SK-N-SH (cell line): ENCODE data around the gene ATP13A5. TPM values are rescaled to one million over a fixed set of nuclear protein-coding genes. Genes with fewer than 3 reads are reported as not detected.

ENCODE experiments used
- CTCF ChIA-PET: fragments of 300-600, 350-600 bp; formaldehyde crosslinking; extraction: SDS; loops from one replicate; lab custom pipeline; 2021; lab: Yijun Ruan, JAX
- POLR2A ChIA-PET: fragments of 350-600 bp; sonication (Branson Sonifier 250); formaldehyde crosslinking; extraction: SDS; loops from one replicate; lab custom pipeline; 2020; ENCODE audit warnings: antibody characterized with exemption, inconsistent platforms; lab: Yijun Ruan, JAX
- DNase-seq: peaks from one replicate; pipeline ENCODE4 v3.0.0; 2012
- H2AFZ ChIP-seq: fragments of 200-600 bp; sonication (generic); 2 replicates; pipeline ENCODE4 v1.8.1; 2016; ENCODE audit warnings: antibody characterized with exemption, mild to moderate bottlenecking, low read depth
- H3F3A ChIP-seq: fragments of 200-600 bp; sonication (generic); replicated peaks from 2 replicates; pipeline ENCODE3; 2016; ENCODE audit warnings: antibody characterized with exemption, mild to moderate bottlenecking; ENCODE audit not compliant: insufficient read depth
- H3K27ac ChIP-seq, 2 experiments: fragments of 200-500 bp in 1 of 2; fragments of 200-600 bp in 1 of 2; sonication (Bioruptor generic) in 1 of 2; sonication (generic), shearing (Covaris generic) in 1 of 2; 2 replicates each; pipeline versions ENCODE4 v1.5.1 to v1.6.1; 2014 to 2016; ENCODE audit warnings: low read depth in 2 of 2, inconsistent platforms in 1 of 2, low read length in 1 of 2, mild to moderate bottlenecking in 1 of 2, mixed read lengths in 1 of 2
- H3K27me3 ChIP-seq: fragments of 200-600 bp; sonication (generic), shearing (Covaris generic); 2 replicates; pipeline ENCODE4 v1.6.1; 2016; ENCODE audit warnings: mixed run types; ENCODE audit not compliant: insufficient read depth
- H3K36me3 ChIP-seq, 2 experiments: fragments of 200-500 bp in 1 of 2; fragments of 200-600 bp in 1 of 2; sonication (Bioruptor generic) in 1 of 2; sonication (generic) in 1 of 2; replicated peaks in 1 of 2; 2 replicates each; pipeline versions ENCODE3 to v1.5.1; 2014 to 2016; ENCODE audit warnings: low read length in 1 of 2, mild to moderate bottlenecking in 1 of 2; ENCODE audit not compliant: insufficient read depth in 2 of 2, control insufficient read depth in 1 of 2
- H3K4me1 ChIP-seq, 2 experiments: fragments of 200-500 bp in 1 of 2; fragments of 200-600 bp in 1 of 2; sonication (Bioruptor generic) in 1 of 2; sonication (generic), shearing (Covaris generic) in 1 of 2; 2 replicates each; pipeline versions ENCODE4 v1.5.1 to v1.6.1; 2014 to 2016; ENCODE audit warnings: low read depth in 1 of 2, low read length in 1 of 2, mixed run types in 1 of 2; ENCODE audit not compliant: insufficient read depth in 2 of 2, control insufficient read depth in 1 of 2
- H3K4me2 ChIP-seq: fragments of 200-600 bp; sonication (generic), shearing (Covaris generic); 2 replicates; pipeline ENCODE4 v1.6.1; 2017; ENCODE audit warnings: mixed run types
- H3K4me3 ChIP-seq, 2 experiments: fragments of 200-500 bp in 1 of 2; fragments of 200-600 bp in 1 of 2; sonication (Bioruptor generic) in 1 of 2; sonication (generic), shearing (Covaris generic) in 1 of 2; 2 replicates each; pipeline versions ENCODE4 v1.5.1 to v1.8.1; 2014 to 2016; ENCODE audit warnings: low read depth in 2 of 2, inconsistent platforms in 1 of 2, low read length in 1 of 2, mild to moderate bottlenecking in 1 of 2, mixed read lengths in 1 of 2, moderate library complexity in 1 of 2
- H3K79me2 ChIP-seq: fragments of 200-600 bp; sonication (generic); 2 replicates; pipeline ENCODE4 v1.8.1; 2017; ENCODE audit warnings: mild to moderate bottlenecking; ENCODE audit not compliant: insufficient read depth
- H3K9ac ChIP-seq: fragments of 200-600 bp; sonication (generic); 2 replicates; pipeline ENCODE4 v1.6.1; 2017; ENCODE audit warnings: mixed run types
- H3K9me2 ChIP-seq: fragments of 200-600 bp; sonication (generic); 2 replicates; pipeline ENCODE4 v1.6.1; 2017; ENCODE audit warnings: mixed run types
- H3K9me3 ChIP-seq: fragments of 200-600 bp; sonication (generic); 2 replicates; pipeline ENCODE4 v1.6.1; 2017; ENCODE audit warnings: mixed run types, mild to moderate bottlenecking, moderate library complexity
- H4K20me1 ChIP-seq: fragments of 200-600 bp; sonication (generic); 2 replicates; pipeline ENCODE4 v1.6.1; 2017; ENCODE audit warnings: mild to moderate bottlenecking, mixed run types; ENCODE audit not compliant: insufficient read depth
- CHD2 ChIP-seq: fragments of 150-350 bp; IDR thresholded peaks from 2 replicates; pipeline ENCODE4 v1.6.1; 2018; ENCODE audit warnings: low read length; ENCODE audit not compliant: partially characterized antibody
- EP300 ChIP-seq, 2 experiments: IDR thresholded peaks; 2 replicates each; pipeline versions ENCODE4 v1.4.0 to v1.6.1; 2012; ENCODE audit warnings: borderline replicate concordance in 1 of 2, low read depth in 1 of 2, low read length in 1 of 2
- FOXJ3 ChIP-seq: sonication (generic); formaldehyde crosslinking; IDR thresholded peaks from 2 replicates; pipeline ENCODE4 v1.5.1; 2020; ENCODE audit warnings: mild to moderate bottlenecking, missing genetic modification reagents
- MEF2A ChIP-seq: IDR thresholded peaks from 2 replicates; pipeline ENCODE4 v1.4.0; 2012; ENCODE audit warnings: low read depth, borderline replicate concordance
- NRF1 ChIP-seq: IDR thresholded peaks from 2 replicates; pipeline ENCODE4 v1.6.1; 2012; ENCODE audit warnings: low read depth, mild to moderate bottlenecking, low read length
- POLR2AphosphoS5 ChIP-seq: IDR thresholded peaks from 2 replicates; pipeline ENCODE4 v1.6.1; 2012; ENCODE audit warnings: low read depth, low read length
- RAD21 ChIP-seq: IDR thresholded peaks from 2 replicates; pipeline ENCODE4 v1.6.1; 2012; ENCODE audit warnings: mild to moderate bottlenecking, low read length
- RCOR1 ChIP-seq: fragments of 150-350 bp; IDR thresholded peaks from 2 replicates; pipeline ENCODE4 v1.6.1; 2017; ENCODE audit warnings: antibody characterized with exemption, low read length
- RXRA ChIP-seq: IDR thresholded peaks from 2 replicates; pipeline ENCODE4 v1.4.0; 2012; ENCODE audit warnings: low read depth, mild to moderate bottlenecking, borderline replicate concordance
- SMC3 ChIP-seq: IDR thresholded peaks from 2 replicates; pipeline ENCODE4 v1.6.1; 2012; ENCODE audit warnings: low read depth, low read length, improper control_type of control experiment
- YY1 ChIP-seq: IDR thresholded peaks from 2 replicates; pipeline ENCODE4 v1.4.0; 2012; ENCODE audit warnings: low read depth, mild to moderate bottlenecking
- WGBS: methylation state at CpG from one replicate; pipeline ENCODE4 v1.1.6; 2017; ENCODE audit warnings: low lambda C conversion rate; 5-methylcytosine and 5-hydroxymethylcytosine counted together
- polyA plus RNA-seq, 3 experiments: library from polyadenylated mRNA; depleted of rRNA; stranded (reverse); fragments of >200 nt; gene quantifications; 2 replicates each; pipeline ENCODE4 v1.2.3, GENCODE V29; 2012
- TF ChIP-seq, protein P1 (sequence below): IDR thresholded peaks from 2 replicates; pipeline ENCODE4; 2012
- TF ChIP-seq, protein P2 (sequence below): IDR thresholded peaks from 2 replicates; pipeline ENCODE4 v1.4.0; 2012; ENCODE audit warnings: low read depth, borderline replicate concordance
- TF ChIP-seq, protein P3 (sequence below): fragments of 150-350 bp; IDR thresholded peaks from 2 replicates; pipeline ENCODE4 v1.6.1; 2017; ENCODE audit warnings: antibody characterized with exemption, low read length, low read depth, borderline replicate concordance
- TF ChIP-seq, protein P4 (sequence below): fragments of 200-600 bp; sonication (generic); IDR thresholded peaks from 2 replicates; pipeline ENCODE4 v1.6.1; 2017; ENCODE audit warnings: antibody characterized with exemption, mild to moderate bottlenecking, moderate library complexity
- TF ChIP-seq, protein P5 (sequence below): IDR thresholded peaks from 2 replicates; pipeline ENCODE4 v1.4.0; 2012; ENCODE audit warnings: low read depth

Gene ATP13A5
- polyA plus RNA-seq, 1 of the 3 experiments (the other 2 are of a cell fraction) = not detected

DNA sequence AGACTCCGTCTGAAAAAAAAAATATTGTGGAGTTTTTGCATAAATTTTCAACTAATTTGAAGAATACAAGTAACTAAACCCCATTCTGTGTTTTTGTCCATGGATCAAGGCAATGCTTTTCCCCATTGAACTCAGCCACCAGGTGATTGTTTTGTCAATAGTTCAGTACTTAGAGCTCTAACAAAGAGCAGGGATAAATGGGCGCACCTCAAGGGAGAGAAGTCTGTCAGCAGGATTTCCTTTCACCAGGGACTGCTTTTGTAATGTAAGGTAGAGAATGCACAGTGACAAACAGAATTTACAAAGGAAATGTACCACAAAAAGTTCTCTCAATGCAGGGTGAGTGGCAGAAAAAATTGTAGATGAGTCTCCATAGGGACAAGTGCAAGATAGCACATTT is 10.8 kb upstream of the ATP13A5 start:
- no peaks in the 10 kb centered on the region for H3K79me2 ChIP-seq
- H3F3A ChIP-seq = no peaks in the 10 kb centered on the region
- peaks cover 7% of the 10 kb centered on the region; the same call in 1 of the 2 replicates for H3K27me3 ChIP-seq
- H2AFZ ChIP-seq = no peak overlapping the region
- H3K27ac ChIP-seq = no peak overlapping the region
- H3K9ac ChIP-seq = no peak overlapping the region
- H3K9me2 ChIP-seq = no peaks in the 10 kb centered on the region
- no peaks in the 10 kb centered on the region for H3K4me1 ChIP-seq
- ChIA-PET CTCF (no interaction called here), POLR2A (no interaction called here)
- H4K20me1 ChIP-seq = no peaks in the 10 kb centered on the region
- H3K36me3 ChIP-seq = no peaks in the 10 kb centered on the region
- H3K9me3 ChIP-seq = no peaks in the 10 kb centered on the region
- H3K4me2 ChIP-seq = no peak overlapping the region
- no peak for DNase-seq
- TF ChIP-seq CHD2 (no peak), RXRA (no peak), RCOR1 (no peak), RAD21 (no peak), SMC3 (no peak), FOXJ3 (CRISPR knock-in tag) (no peak)
- TF ChIP-seq, protein P1, sequence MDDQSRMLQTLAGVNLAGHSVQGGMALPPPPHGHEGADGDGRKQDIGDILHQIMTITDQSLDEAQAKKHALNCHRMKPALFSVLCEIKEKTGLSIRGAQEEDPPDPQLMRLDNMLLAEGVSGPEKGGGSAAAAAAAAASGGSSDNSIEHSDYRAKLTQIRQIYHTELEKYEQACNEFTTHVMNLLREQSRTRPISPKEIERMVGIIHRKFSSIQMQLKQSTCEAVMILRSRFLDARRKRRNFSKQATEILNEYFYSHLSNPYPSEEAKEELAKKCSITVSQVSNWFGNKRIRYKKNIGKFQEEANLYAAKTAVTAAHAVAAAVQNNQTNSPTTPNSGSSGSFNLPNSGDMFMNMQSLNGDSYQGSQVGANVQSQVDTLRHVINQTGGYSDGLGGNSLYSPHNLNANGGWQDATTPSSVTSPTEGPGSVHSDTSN = no peak
- TF ChIP-seq, protein P2, sequence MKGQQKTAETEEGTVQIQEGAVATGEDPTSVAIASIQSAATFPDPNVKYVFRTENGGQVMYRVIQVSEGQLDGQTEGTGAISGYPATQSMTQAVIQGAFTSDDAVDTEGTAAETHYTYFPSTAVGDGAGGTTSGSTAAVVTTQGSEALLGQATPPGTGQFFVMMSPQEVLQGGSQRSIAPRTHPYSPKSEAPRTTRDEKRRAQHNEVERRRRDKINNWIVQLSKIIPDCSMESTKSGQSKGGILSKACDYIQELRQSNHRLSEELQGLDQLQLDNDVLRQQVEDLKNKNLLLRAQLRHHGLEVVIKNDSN = no peak
- TF ChIP-seq, protein P3, sequence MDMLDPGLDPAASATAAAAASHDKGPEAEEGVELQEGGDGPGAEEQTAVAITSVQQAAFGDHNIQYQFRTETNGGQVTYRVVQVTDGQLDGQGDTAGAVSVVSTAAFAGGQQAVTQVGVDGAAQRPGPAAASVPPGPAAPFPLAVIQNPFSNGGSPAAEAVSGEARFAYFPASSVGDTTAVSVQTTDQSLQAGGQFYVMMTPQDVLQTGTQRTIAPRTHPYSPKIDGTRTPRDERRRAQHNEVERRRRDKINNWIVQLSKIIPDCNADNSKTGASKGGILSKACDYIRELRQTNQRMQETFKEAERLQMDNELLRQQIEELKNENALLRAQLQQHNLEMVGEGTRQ = no peak
- TF ChIP-seq, protein P4, sequence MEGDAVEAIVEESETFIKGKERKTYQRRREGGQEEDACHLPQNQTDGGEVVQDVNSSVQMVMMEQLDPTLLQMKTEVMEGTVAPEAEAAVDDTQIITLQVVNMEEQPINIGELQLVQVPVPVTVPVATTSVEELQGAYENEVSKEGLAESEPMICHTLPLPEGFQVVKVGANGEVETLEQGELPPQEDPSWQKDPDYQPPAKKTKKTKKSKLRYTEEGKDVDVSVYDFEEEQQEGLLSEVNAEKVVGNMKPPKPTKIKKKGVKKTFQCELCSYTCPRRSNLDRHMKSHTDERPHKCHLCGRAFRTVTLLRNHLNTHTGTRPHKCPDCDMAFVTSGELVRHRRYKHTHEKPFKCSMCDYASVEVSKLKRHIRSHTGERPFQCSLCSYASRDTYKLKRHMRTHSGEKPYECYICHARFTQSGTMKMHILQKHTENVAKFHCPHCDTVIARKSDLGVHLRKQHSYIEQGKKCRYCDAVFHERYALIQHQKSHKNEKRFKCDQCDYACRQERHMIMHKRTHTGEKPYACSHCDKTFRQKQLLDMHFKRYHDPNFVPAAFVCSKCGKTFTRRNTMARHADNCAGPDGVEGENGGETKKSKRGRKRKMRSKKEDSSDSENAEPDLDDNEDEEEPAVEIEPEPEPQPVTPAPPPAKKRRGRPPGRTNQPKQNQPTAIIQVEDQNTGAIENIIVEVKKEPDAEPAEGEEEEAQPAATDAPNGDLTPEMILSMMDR = no peak
- 12% methylated on average over 2 of the region's 2 CpGs for WGBS
- no peak overlapping the region for H3K4me3 ChIP-seq

DNA sequence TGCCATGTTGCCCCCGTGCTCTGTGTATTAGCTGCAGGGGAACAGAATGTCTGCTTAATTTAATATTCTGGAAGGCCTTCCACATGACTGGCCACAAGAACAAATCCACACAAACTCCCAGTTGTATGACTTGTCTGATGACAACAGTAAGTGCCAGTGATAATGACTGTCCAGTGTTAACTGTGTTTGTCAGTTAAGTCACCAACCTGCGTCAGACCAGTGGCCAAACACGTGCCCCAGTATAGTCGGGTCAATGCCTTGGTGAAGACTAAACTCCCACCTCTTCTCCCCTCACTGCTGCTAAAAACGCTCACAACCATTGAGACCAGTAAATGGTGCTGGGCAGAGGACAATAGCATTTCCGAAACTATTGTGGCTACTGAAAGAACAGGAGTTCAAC is 9.8 kb upstream of the ATP13A5 start:
- Histone ChIP-seq H3K4me2 (no peak overlapping the region), H3K4me3 (no peak overlapping the region), H3K4me1 (no peaks in the 10 kb centered on the region), H4K20me1 (no peaks in the 10 kb centered on the region), H3K9ac (no peak overlapping the region), H3K9me3 (no peaks in the 10 kb centered on the region), H3K9me2 (no peaks in the 10 kb centered on the region), H3K36me3 (no peaks in the 10 kb centered on the region), H3F3A (no peaks in the 10 kb centered on the region), H3K79me2 (no peaks in the 10 kb centered on the region), H3K27ac (no peak overlapping the region), H2AFZ (no peak overlapping the region), H3K27me3 (peaks cover 7% of the 10 kb centered on the region; the same call in 1 of the 2 replicates)
- ChIA-PET POLR2A (no interaction called here), CTCF (no interaction called here)
- no peak for DNase-seq
- TF ChIP-seq MEF2A (no peak), YY1 (no peak), RXRA (no peak), RAD21 (no peak), NRF1 (no peak), EP300 (IDR thresholded peaks at IDR 0.05; ENCODE audit: borderline replicate concordance in 1 of 2, low read depth in 1 of 2, low read length in 1 of 2) (no peak), POLR2AphosphoS5 (no peak)
- TF ChIP-seq, protein P5, sequence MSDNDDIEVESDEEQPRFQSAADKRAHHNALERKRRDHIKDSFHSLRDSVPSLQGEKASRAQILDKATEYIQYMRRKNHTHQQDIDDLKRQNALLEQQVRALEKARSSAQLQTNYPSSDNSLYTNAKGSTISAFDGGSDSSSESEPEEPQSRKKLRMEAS = no peak
- 2% methylated on average over 5 of the region's 6 CpGs for WGBS
